ENCODE measurements around the gene CD109. TPM values are rescaled to one million over a fixed set of nuclear protein-coding genes. Genes with fewer than 3 reads are reported as not detected.

The CD109 gene
- total and polyA plus RNA-seq, 2 of the 4 experiments (the other 2 are of a cell fraction), result 3.6 to 5.0 TPM

DNA sequence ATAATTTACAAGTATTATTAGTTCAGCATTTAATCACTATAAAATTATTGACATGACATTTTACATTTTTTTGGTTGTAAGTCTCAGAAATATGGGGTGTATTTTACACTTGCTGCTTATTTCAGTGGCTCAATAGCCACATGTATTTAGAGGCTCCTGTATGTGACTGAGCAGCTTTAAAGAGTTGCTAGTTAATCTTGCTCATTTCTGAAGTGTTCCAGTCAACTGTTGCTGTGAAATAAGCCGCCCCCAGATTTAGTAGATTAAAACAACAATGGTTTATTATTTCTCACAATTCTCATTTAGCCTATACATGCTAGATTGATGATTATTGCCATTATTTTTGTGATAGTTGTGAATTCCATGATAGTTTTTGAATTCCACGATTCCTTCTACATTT lies 23.0 kb downstream of the CD109 start:
- no peaks in the 10 kb centered on the region for H3K36me3 ChIP-seq (ENCODE audit: control insufficient read depth, insufficient read depth, low read length)
- no peaks in the 10 kb centered on the region for H4K20me1 ChIP-seq (ENCODE audit: insufficient read depth, low read length)
- no peak overlapping the region for H2AK5ac ChIP-seq (ENCODE audit: low read depth, low read length)
- H2AFZ ChIP-seq (replicated peaks; ENCODE audit: low read length, poor library complexity), result no peak overlapping the region
- TF ChIP-seq RFX5 (IDR thresholded peaks at IDR 0.05; ENCODE audit: low read depth, low read length) (no peak), MAZ (IDR thresholded peaks at IDR 0.05; ENCODE audit: borderline replicate concordance, low read depth, low read length) (no peak), RAD21 (IDR thresholded peaks at IDR 0.05; ENCODE audit: low read length) (no peak), FOS (IDR thresholded peaks at IDR 0.05; ENCODE audit: low read depth, low read length) (no peak), BHLHE40 (IDR thresholded peaks at IDR 0.05; ENCODE audit: low read depth, low read length) (no peak)
- H3K4me3 ChIP-seq (ENCODE audit: insufficient read depth, low read depth, low read length), result no peak overlapping the region
- in situ Hi-C loops (cut with MboI; ENCODE audit: low sequenced_read_pairs), result no loop called here
- no TSS peak for BruUV-seq (replicated peaks)
- no peak overlapping the region for H4K91ac ChIP-seq (ENCODE audit: insufficient read depth, low read depth, low read length)
- CTCF ChIA-PET, result interaction anchor here (0.6 kb wide), 1 partner anchor 15 kb away, joined by 5 read pairs; no protein-coding TSS in a partner anchor
- WGBS, 2 experiments (ENCODE audit: extremely low coverage in 2 of 2, insufficient read length in 1 of 2), result no CpG with 5 or more reads among the region's 2 CpGs
- peaks cover 13% of the 10 kb centered on the region for H3K9me1 ChIP-seq (ENCODE audit: insufficient read depth, low read length)
- no peak overlapping the region for H2BK120ac ChIP-seq (ENCODE audit: low read depth, low read length)
- no peak overlapping the region for H3K9ac ChIP-seq (ENCODE audit: low read depth, low read length)
- H3K79me1 ChIP-seq (ENCODE audit: low read depth in 1 of 2, low read length in 2 of 2), result peaks cover 7 to 31% of the 10 kb centered on the region in 2 experiments; a peak in 3 of 4 replicates
- no peak overlapping the region for H2BK20ac ChIP-seq (ENCODE audit: low read depth, low read length)
- H3K4me1 ChIP-seq (ENCODE audit: control insufficient read depth, insufficient read depth, low read length), result peaks cover 9% of the 10 kb centered on the region
- H3K27me3 ChIP-seq (ENCODE audit: control insufficient read depth, insufficient read depth, low read length), result no peaks in the 10 kb centered on the region
- dilution Hi-C loops (cut with HindIII; ENCODE audit: low sequenced_read_pairs, unreplicated experiment), result no loop called here
- H3K4me2 ChIP-seq (ENCODE audit: low read depth, low read length), result no peak overlapping the region
- intact Hi-C loops (cut with micrococcal nuclease), result no loop called here
- H3K18ac ChIP-seq (ENCODE audit: low read depth, low read length), result no peak overlapping the region
- POLR2A ChIA-PET (ENCODE audit: unreplicated experiment), result no interaction called here
- H3K56ac ChIP-seq (ENCODE audit: extremely low read depth, insufficient read depth, low read length), result no peak overlapping the region
- H3K23ac ChIP-seq (ENCODE audit: low read depth, low read length), result no peak overlapping the region
- no peak for ATAC-seq (ENCODE audit: low read depth)
- H2AK9ac ChIP-seq (replicated peaks; ENCODE audit: low read depth, low read length, poor library complexity), result no peak overlapping the region
- no peak overlapping the region for H3K4ac ChIP-seq (ENCODE audit: low read depth, low read length)
- H4K5ac ChIP-seq (ENCODE audit: low read depth, low read length), result no peak overlapping the region
- no peaks in the 10 kb centered on the region for H3K9me3 ChIP-seq (ENCODE audit: control insufficient read depth, insufficient read depth, low read length)
- no peak overlapping the region for H3K27ac ChIP-seq (ENCODE audit: insufficient read depth, low read length)
- H3K14ac ChIP-seq (replicated peaks; ENCODE audit: low read depth, low read length), result no peak overlapping the region
- no peak overlapping the region for H4K8ac ChIP-seq (ENCODE audit: low read depth in 2 of 2, low read length in 2 of 2)
- H2BK5ac ChIP-seq (ENCODE audit: low read depth, low read length, poor library complexity, severe bottlenecking), result no peak overlapping the region
- H2BK15ac ChIP-seq (ENCODE audit: low read depth, low read length), result no peak overlapping the region
- no peak for DNase-seq

Measured in IMR-90 (cell line).